GM19193 (cell line): ENCODE data around the gene HERC2.

Source experiments
- POLR2A ChIP-seq: IDR thresholded peaks from 4 replicates; pipeline ENCODE4 v1.6.1; 2011; ENCODE audit not compliant: insufficient read depth, insufficient read length; ENCODE audit errors: extremely low read depth

The HERC2 gene

DNA sequence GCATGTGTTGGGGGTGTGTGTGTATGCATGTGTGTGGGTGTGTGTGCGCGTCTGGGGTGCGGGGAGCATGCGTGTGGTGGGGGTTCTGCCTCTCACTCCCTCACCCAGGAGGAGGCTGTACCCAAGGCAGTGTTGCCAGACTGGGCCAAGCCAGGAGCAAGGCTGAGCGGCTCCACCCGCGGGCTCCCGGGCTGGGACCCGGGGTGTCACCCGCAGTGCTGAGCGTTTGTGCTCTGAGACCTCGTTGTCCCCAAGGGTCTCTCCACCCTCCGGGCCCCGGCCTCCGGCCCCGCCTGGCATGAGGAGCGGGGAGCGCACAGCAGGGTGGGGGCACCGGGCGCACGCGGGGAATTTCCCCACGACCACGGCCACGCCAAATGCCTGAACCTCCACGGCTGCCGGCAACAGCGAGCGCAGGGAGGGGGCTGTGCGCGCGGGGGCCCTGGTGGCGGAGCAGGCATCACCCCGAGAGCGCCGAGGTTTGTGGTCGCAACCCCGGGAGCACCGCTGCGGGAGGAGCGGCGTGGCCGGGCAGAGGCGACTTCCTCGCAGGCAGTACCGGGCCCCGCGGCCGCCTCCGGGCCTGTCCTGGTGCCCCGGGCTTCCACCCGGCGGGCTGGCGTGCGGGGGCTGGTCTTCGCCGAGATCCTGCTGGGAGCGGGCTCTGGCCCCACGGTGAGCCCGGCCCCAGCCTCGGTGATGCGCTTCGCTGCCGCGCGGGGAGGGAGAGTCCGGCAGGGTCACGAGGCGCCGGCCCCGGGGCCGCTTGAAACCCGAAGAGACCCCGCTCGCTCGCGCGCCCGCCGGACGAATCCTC, 215.5 kb downstream of the HERC2 start:
- TF ChIP-seq POLR2A, result no peak

GRCh38 chr15:28105793-28106192, 216.2 kb downstream of the HERC2 start:
- TF ChIP-seq POLR2A, result no peak

- TF ChIP-seq POLR2A, result no peak
Measured at GRCh38 chr15:28105224-28105791, 216.7 kb downstream of the HERC2 start.

DNA sequence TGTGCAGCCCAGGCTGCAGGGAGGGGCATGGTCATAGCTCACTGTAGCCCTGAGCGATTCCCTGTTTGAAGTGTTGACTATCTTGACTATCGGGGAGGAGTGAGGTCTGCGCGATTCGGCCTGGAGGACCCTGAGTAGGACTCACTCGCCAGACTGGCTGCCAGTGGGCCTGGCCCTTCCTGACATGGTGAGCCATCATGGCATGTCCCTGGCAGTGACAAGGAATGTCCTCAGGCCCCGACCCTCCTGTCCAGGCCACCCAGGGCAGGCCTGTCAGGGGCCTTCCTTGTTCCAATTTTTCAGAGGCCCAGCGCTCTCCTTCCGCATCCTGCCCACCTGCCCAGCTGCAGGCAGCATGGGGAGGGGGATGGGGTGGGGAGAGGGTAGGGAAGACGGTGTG, 217.7 kb downstream of the HERC2 start:
- TF ChIP-seq POLR2A, result no peak

GRCh38 chr15:28103831-28104230, 218.1 kb downstream of the HERC2 start:
- no peak for TF ChIP-seq POLR2A

DNA sequence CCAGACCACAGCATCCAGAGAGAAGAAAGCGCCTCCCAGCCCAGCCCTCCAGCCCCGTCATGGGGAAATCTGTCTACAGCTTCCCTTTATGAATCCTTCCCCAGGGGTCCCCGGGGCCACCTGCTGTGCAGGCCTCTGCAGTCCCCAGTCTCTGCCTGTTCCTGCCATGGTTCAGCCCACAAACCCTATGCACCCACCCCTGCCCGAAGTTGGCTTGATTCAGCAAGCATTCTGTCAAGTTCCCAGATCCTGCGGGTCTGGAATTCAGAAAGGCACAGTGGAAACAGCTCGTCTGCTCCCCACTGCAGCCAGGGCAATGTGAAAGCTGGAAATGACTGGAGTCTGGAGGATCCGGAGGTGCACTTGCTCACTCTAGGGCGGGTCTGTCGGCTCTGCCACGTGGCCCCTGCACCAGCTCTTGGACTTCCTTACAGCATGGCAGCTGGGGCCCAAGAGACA, 220.0 kb downstream of the HERC2 start:
- TF ChIP-seq POLR2A, result no peak

- TF ChIP-seq POLR2A, result no peak
Measured at GRCh38 chr15:28101201-28101600, 220.8 kb downstream of the HERC2 start.

DNA sequence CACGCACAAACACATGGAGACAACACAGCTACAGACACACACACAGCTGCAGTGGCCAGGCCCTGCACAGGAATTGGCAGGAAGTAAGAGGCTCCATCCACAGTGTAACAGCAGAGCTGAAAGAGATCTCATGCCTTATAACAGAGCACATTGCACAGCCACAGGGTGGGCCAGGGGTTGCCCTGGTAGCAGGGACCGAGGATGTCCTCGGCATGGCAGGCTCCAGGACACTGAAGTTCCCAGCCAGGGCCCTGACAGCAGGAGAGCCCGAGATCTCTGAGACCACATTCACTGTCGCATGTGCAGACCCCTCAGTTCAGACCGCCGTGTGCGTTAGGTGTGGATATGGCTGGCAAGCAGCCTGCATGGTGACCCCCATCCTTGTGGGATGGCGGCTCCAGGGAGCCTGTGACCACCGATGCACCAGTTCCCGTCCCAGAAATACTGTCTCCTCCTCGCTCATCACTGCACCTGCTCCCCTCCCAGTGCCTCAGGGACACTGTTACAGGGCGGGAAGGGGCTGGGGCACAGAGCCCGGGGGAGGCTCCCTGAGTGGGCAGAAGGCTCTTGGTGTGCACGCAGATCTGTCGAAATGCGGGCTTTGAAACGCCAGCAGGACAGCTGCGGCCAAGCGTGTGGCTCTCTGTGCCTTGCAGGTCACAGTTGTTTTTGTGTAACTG, 221.3 kb downstream of the HERC2 start:
- no peak for TF ChIP-seq POLR2A

- no peak for TF ChIP-seq POLR2A
Measured at GRCh38 chr15:28099555-28100140, 222.3 kb downstream of the HERC2 start.

DNA sequence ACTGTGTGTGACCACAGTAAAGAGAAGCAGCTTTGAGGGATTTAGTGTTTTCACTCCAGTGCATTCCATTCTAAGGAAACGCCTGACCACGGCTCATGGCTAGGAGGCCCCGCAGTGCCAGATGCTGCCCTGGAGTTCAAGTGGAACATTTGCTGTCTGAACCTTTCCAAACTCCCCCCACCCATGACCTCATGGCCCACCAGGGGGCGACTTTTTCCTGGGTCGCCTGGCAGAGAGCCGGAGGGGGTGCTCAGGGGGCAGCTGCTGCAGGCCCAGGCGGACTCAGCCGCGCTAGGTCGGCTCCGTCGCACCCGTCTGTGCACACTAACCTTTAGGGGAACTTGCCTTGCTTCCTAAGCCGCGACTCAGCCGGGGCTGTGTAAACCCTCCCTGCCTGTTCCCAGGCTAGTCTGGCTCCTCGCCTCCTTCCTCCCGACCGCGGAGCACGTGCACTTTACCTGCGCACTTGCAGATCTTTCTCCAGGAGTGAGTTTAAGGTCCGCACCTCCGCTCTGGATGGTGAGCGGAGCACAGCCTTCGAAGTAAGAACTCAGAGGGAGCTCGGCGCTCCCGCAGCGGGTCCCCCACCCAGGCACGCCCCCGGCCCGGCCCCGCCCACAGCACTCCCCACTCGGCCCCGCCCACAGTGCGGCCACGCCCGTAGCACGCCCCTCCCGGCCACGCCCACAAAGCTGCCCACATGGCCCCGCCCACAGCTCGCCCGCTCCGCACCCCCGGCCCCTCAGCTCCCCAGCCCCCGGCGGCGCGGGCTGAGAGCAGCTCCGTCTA, 223.0 kb downstream of the HERC2 start, which contains the start of gene OCA2:
Gene OCA2 (minus strand): TSS at position 550 of the 789 bp plus-strand sequence. CDS start 17,441 bp downstream, outside the sequence.
- no peak for TF ChIP-seq POLR2A

DNA sequence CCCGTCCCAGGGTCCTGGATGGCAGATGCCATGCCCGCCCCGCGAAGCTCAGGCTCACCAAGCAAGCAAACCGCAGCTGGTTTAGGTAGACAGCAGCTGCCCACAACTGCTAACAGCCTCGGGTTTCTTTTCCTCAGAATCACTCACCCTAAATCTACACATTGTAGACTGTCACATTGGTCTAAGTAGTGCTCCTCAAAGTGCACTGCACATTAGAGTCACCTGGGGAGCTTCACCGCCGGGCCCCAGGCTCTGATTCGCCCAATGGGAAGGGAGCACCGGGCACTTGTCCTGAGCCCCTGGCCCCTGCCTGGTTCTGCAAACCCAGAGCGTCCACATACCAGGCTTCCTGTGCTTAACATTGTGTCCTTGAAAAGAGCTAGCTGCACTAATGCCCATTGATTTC, 223.6 kb downstream of the HERC2 start:
- TF ChIP-seq POLR2A, result no peak

DNA sequence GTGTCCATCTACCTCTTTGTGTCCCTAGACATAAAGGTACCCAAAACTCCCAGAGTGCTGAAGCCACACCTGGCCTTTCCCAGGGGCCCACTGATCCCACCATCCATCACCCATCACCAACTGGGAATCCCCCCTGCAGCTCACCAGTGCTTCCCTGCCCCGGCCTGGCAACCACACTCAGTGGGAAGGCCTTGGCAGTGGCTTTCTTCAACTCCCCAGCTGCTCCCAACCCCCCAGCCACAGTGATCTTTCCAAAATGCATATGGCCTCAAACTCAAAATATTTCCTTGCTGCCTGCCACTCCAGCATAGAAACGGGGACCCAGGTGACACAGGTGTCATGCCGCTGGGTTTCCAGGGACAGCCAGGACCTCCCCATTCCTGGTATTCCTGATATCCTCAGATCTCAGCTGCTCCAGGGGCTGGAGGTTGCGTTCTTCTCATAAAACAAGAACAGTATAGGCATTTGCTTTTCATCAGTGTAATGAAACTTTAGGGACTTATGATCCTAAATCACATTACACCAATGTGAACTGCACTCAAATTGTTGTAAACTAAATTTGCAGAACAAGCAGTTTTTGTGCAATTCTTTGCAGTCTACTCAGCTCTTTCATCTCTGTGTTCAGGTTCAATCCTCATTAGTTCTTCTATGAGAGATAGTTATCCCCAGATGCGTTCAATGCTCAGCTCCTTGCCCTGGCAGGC, 224.2 kb downstream of the HERC2 start:
- TF ChIP-seq POLR2A, result no peak

DNA sequence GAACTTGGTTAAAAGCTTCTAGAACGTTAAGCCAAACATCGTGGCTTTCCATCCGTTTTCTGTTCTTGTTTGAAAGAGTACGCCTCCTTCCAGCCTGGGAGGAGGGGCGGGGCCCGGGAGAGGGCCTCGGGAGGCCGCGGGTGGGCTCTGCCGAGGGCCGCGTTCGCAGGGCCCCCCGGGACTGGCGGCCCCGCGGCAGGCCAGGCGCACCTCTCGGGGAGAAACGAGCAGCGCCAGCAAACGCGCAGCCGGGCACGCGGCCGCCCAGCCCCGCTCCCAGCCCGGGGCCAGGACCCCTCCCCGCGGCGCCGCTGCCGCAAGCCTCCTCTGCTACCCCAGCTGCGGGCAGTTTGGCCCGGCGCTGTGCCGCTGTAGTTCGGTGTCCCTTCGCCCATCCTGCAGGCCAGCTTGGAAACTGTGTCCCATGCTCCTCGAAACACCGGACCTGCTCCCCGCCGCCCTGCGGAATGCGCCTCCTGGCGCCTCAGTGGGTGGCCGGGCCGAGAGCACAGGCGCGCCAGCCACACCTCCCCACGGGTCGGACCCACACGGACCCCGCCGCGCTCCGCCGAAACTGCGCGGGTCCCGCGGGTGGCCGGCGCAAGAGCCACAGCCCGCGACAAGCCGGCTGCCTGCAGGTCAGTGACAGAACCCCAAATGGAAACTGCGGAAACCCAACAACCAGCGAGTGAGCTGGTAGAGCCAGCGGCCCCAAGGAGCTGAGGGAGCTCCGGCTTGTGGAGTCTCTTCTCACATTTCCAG, 225.1 kb downstream of the HERC2 start:
- no peak for TF ChIP-seq POLR2A
